Trophoblast cell (in vitro differentiated cells and primary cell): ENCODE data around the gene CLBA1.

Source experiments
- DNase-seq, 2 donors: peaks; one replicate each; pipeline ENCODE4 v3.0.0-alpha.2; 2016
- H2AFZ ChIP-seq: 2 replicates; pipeline ENCODE4 v1.6.1; 2013; ENCODE audit warnings: low read length, moderate library complexity, mild to moderate bottlenecking; ENCODE audit not compliant: insufficient read depth, poor library complexity
- H2AK5ac ChIP-seq: 2 replicates; pipeline ENCODE4 v1.6.1; 2013; ENCODE audit warnings: mild to moderate bottlenecking, low read length
- H2BK120ac ChIP-seq: 2 replicates; pipeline ENCODE4 v1.6.1; 2013; ENCODE audit warnings: low read length, mild to moderate bottlenecking, moderate library complexity; ENCODE audit not compliant: insufficient read depth, poor library complexity
- H2BK12ac ChIP-seq: 2 replicates; pipeline ENCODE4 v1.6.1; 2013; ENCODE audit warnings: mild to moderate bottlenecking, low read length, moderate library complexity
- H2BK5ac ChIP-seq: 2 replicates; pipeline ENCODE4 v1.6.1; 2013; ENCODE audit warnings: low read length, low read depth, moderate library complexity, mild to moderate bottlenecking; ENCODE audit not compliant: poor library complexity
- H3K14ac ChIP-seq: 2 replicates; pipeline ENCODE4 v1.6.1; 2013; ENCODE audit warnings: mild to moderate bottlenecking, low read length
- H3K18ac ChIP-seq: 2 replicates; pipeline ENCODE4 v1.6.1; 2013; ENCODE audit warnings: mild to moderate bottlenecking, low read length
- H3K23ac ChIP-seq: 2 replicates; pipeline ENCODE4 v1.6.1; 2013; ENCODE audit warnings: low read length
- H3K27ac ChIP-seq: 2 replicates; pipeline ENCODE4 v1.5.1; 2013; ENCODE audit warnings: low read depth, mild to moderate bottlenecking, inconsistent platforms, low read length, moderate library complexity
- H3K27me3 ChIP-seq: 2 replicates; pipeline ENCODE4 v1.6.1; 2013; ENCODE audit warnings: inconsistent platforms, mild to moderate bottlenecking, low read length, moderate library complexity; ENCODE audit not compliant: insufficient read depth
- H3K36me3 ChIP-seq, 2 experiments: 1 replicate in 1 of 2; 2 replicates in 1 of 2; pipeline ENCODE4 v1.6.1; 2013; ENCODE audit warnings: low read length in 2 of 2, mild to moderate bottlenecking in 2 of 2, moderate library complexity in 1 of 2; ENCODE audit not compliant: insufficient read depth in 2 of 2, control insufficient read depth in 1 of 2
- H3K4ac ChIP-seq: 2 replicates; pipeline ENCODE4 v1.6.1; 2013; ENCODE audit warnings: low read depth, mild to moderate bottlenecking, low read length, moderate library complexity
- H3K4me1 ChIP-seq, 2 experiments: 1 replicate in 1 of 2; 2 replicates in 1 of 2; pipeline ENCODE4 v1.6.1; 2013; ENCODE audit warnings: low read length in 2 of 2, mild to moderate bottlenecking in 2 of 2, moderate library complexity in 1 of 2; ENCODE audit not compliant: insufficient read depth in 2 of 2, control insufficient read depth in 1 of 2
- H3K4me2 ChIP-seq: 2 replicates; pipeline ENCODE4 v1.6.1; 2013; ENCODE audit warnings: inconsistent platforms, mild to moderate bottlenecking, low read length, moderate library complexity
- H3K4me3 ChIP-seq: 2 replicates; pipeline ENCODE4 v1.5.1; 2013; ENCODE audit warnings: mild to moderate bottlenecking, low read depth, low read length, inconsistent platforms
- H3K79me1 ChIP-seq: one replicate; pipeline ENCODE4 v1.6.1; 2013; ENCODE audit warnings: low read length
- H3K79me2 ChIP-seq: 2 replicates; pipeline ENCODE4 v1.6.1; 2013; ENCODE audit warnings: low read length, mild to moderate bottlenecking; ENCODE audit not compliant: control insufficient read depth, insufficient read depth, poor library complexity
- H3K9ac ChIP-seq: 2 replicates; pipeline ENCODE4 v1.6.1; 2013; ENCODE audit warnings: mild to moderate bottlenecking, low read length
- H3K9me3 ChIP-seq: 2 replicates; pipeline ENCODE4 v1.6.1; 2013; ENCODE audit warnings: low read depth, mild to moderate bottlenecking, control low read depth, inconsistent platforms, low read length; ENCODE audit not compliant: insufficient read depth
- H4K12ac ChIP-seq: 2 replicates; pipeline ENCODE4 v1.6.1; 2013; ENCODE audit warnings: low read depth, mild to moderate bottlenecking, low read length, moderate library complexity
- H4K8ac ChIP-seq: 2 replicates; pipeline ENCODE4 v1.6.1; 2013; ENCODE audit warnings: low read depth, mild to moderate bottlenecking, low read length, moderate library complexity
- H4K91ac ChIP-seq: one replicate; pipeline ENCODE4 v1.6.1; 2013; ENCODE audit warnings: low read depth, mild to moderate bottlenecking, low read length, moderate library complexity
- WGBS: extraction: QIAGEN DNeasy Blood & Tissue Kit; methylation state at CpG from one replicate; pipeline ENCODE4 v1.1.7; 2013; ENCODE audit warnings: missing lambda C conversion rate; ENCODE audit not compliant: insufficient read length, insufficient coverage; ENCODE audit errors: extremely low coverage; 5-methylcytosine and 5-hydroxymethylcytosine counted together

The CLBA1 gene

GRCh38 chr14:104973135-104973384, 12.5 kb upstream of the CLBA1 start:
- H3K4ac ChIP-seq: no peak overlapping the region
- no peak overlapping the region for H4K12ac ChIP-seq
- no CpG with 5 or more reads among the region's 12 CpGs for WGBS
- no peak overlapping the region for H3K9ac ChIP-seq
- no peak overlapping the region for H3K23ac ChIP-seq
- H2AK5ac ChIP-seq: no peak overlapping the region
- H3K27me3 ChIP-seq: peaks cover 6% of the 10 kb centered on the region
- DNase-seq: peak; percentile 98
- peaks cover 6% of the 10 kb centered on the region for H3K9me3 ChIP-seq
- no peak overlapping the region for H2BK12ac ChIP-seq
- no peak overlapping the region for H3K18ac ChIP-seq
- H3K4me2 ChIP-seq: no peak overlapping the region
- no peak overlapping the region for H2AFZ ChIP-seq
- H2BK120ac ChIP-seq: peak overlapping the region; percentile 6
- no peak overlapping the region for H3K27ac ChIP-seq
- no peak overlapping the region for H3K4me3 ChIP-seq
- peaks cover 22 to 45% of the 10 kb centered on the region in 2 experiments for H3K4me1 ChIP-seq
- H3K79me1 ChIP-seq: no peaks in the 10 kb centered on the region
- no peaks in the 10 kb centered on the region for H3K36me3 ChIP-seq
- no peak overlapping the region for H2BK5ac ChIP-seq
- no peaks in the 10 kb centered on the region for H3K79me2 ChIP-seq
- H4K91ac ChIP-seq: peak overlapping the region; percentile 21
- H3K14ac ChIP-seq: no peak overlapping the region
- H4K8ac ChIP-seq: no peak overlapping the region

GRCh38 chr14:104973385-104974145, 12.0 kb upstream of the CLBA1 start:
- Histone ChIP-seq H3K14ac (no peak overlapping the region), H3K4me1 (peaks cover 17 to 40% of the 10 kb centered on the region in 2 experiments), H3K79me2 (no peaks in the 10 kb centered on the region), H2BK5ac (no peak overlapping the region), H3K36me3 (no peaks in the 10 kb centered on the region), H3K79me1 (no peaks in the 10 kb centered on the region), H2BK12ac (no peak overlapping the region), H3K18ac (no peak overlapping the region), H3K4me2 (no peak overlapping the region), H2AK5ac (no peak overlapping the region), H3K9me3 (peaks cover 6% of the 10 kb centered on the region), H3K4ac (no peak overlapping the region), H4K8ac (no peak overlapping the region), H2AFZ (no peak overlapping the region), H3K27me3 (peaks cover 6% of the 10 kb centered on the region), H3K4me3 (no peak overlapping the region), H3K9ac (no peak overlapping the region), H3K27ac (no peak overlapping the region), H3K23ac (no peak overlapping the region), H4K91ac (no peak overlapping the region), H2BK120ac (no peak overlapping the region), H4K12ac (no peak overlapping the region)
- WGBS: no CpG with 5 or more reads among the region's 23 CpGs
- DNase-seq: peak in 1 of 2 donors; percentile 45

- Histone ChIP-seq H3K4me2 (no peak overlapping the region), H3K4me1 (peaks cover 15 to 36% of the 10 kb centered on the region in 2 experiments), H4K12ac (no peak overlapping the region), H2BK120ac (no peak overlapping the region), H4K91ac (no peak overlapping the region), H3K9ac (no peak overlapping the region), H3K27ac (no peak overlapping the region), H3K14ac (no peak overlapping the region), H3K9me3 (peaks cover 6% of the 10 kb centered on the region), H3K27me3 (peaks cover 10% of the 10 kb centered on the region), H3K79me2 (no peaks in the 10 kb centered on the region), H3K36me3 (no peaks in the 10 kb centered on the region), H3K79me1 (no peaks in the 10 kb centered on the region), H3K23ac (no peak overlapping the region), H2BK12ac (no peak overlapping the region), H3K18ac (no peak overlapping the region), H2BK5ac (no peak overlapping the region), H2AK5ac (no peak overlapping the region), H2AFZ (no peak overlapping the region), H3K4ac (no peak overlapping the region), H3K4me3 (no peak overlapping the region), H4K8ac (no peak overlapping the region)
- no CpG with 5 or more reads among the region's 13 CpGs for WGBS
- DNase-seq: no peak
Measured at GRCh38 chr14:104974146-104974541, 11.4 kb upstream of the CLBA1 start.

- H2BK120ac ChIP-seq: no peak overlapping the region
- no peak overlapping the region for H3K18ac ChIP-seq
- H2BK5ac ChIP-seq: no peak overlapping the region
- no peak overlapping the region for H3K4me2 ChIP-seq
- H3K4me1 ChIP-seq: peaks cover 15 to 38% of the 10 kb centered on the region in 2 experiments
- H3K79me1 ChIP-seq: no peaks in the 10 kb centered on the region
- no peak for DNase-seq
- no peaks in the 10 kb centered on the region for H3K36me3 ChIP-seq
- no peak overlapping the region for H3K14ac ChIP-seq
- no peak overlapping the region for H4K8ac ChIP-seq
- no peak overlapping the region for H2AK5ac ChIP-seq
- no peak overlapping the region for H3K9ac ChIP-seq
- H3K27me3 ChIP-seq: peaks cover 10% of the 10 kb centered on the region
- H3K23ac ChIP-seq: no peak overlapping the region
- no peak overlapping the region for H2BK12ac ChIP-seq
- H4K91ac ChIP-seq: no peak overlapping the region
- no peak overlapping the region for H2AFZ ChIP-seq
- H3K79me2 ChIP-seq: no peaks in the 10 kb centered on the region
- H3K9me3 ChIP-seq: peaks cover 9% of the 10 kb centered on the region
- no peak overlapping the region for H3K4me3 ChIP-seq
- no peak overlapping the region for H3K27ac ChIP-seq
- no CpG with 5 or more reads among the region's 14 CpGs for WGBS
- no peak overlapping the region for H3K4ac ChIP-seq
- H4K12ac ChIP-seq: no peak overlapping the region
Measured at GRCh38 chr14:104974665-104975390, 10.8 kb upstream of the CLBA1 start.
